GM23338 (cell line): ENCODE measurements around the gene SLC27A4. TPM values are rescaled to one million over a fixed set of nuclear protein-coding genes. Genes with fewer than 3 reads are reported as not detected.

Source experiments
- ATAC-seq: fragments of 200-7000 bp; cut with Tn5 transposase; 3 replicates; pipeline ENCODE4 v1.9.1; 2020
- DNase-seq: peaks from one replicate; pipeline ENCODE4 v3.0.0-alpha.2; 2015; ENCODE audit warnings: low spot score
- H2AFZ ChIP-seq: fragments of 200-600 bp; sonication (generic); 2 replicates; pipeline ENCODE4 v1.8.0; 2016; ENCODE audit warnings: antibody characterized with exemption, mild to moderate bottlenecking, moderate library complexity
- H3F3A ChIP-seq: fragments of 200-600 bp; sonication (generic); replicated peaks from 2 replicates; pipeline ENCODE4 v1.8.0; 2017; ENCODE audit warnings: antibody characterized with exemption, mixed run types, low read depth
- H3K27ac ChIP-seq: fragments of 200-600 bp; sonication (generic); 2 replicates; pipeline ENCODE4 v1.6.1; 2016; ENCODE audit warnings: low read depth
- H3K27me3 ChIP-seq: fragments of 200-600 bp; sonication (generic); 2 replicates; pipeline ENCODE4 v1.8.0; 2016; ENCODE audit warnings: mild to moderate bottlenecking, mixed run types, moderate library complexity; ENCODE audit not compliant: insufficient read depth
- H3K36me3 ChIP-seq: fragments of 200-600 bp; sonication (generic); 2 replicates; pipeline ENCODE4 v1.8.0; 2016; ENCODE audit warnings: mild to moderate bottlenecking; ENCODE audit not compliant: insufficient read depth
- H3K4me1 ChIP-seq: fragments of 200-600 bp; sonication (generic); 2 replicates; pipeline ENCODE4 v1.8.0; 2016; ENCODE audit warnings: mild to moderate bottlenecking, moderate library complexity; ENCODE audit not compliant: insufficient read depth
- H3K4me2 ChIP-seq: fragments of 200-600 bp; sonication (generic); 2 replicates; pipeline ENCODE4 v1.7.1; 2017; ENCODE audit warnings: mixed run types
- H3K4me3 ChIP-seq: fragments of 200-600 bp; sonication (generic); 2 replicates; pipeline ENCODE4 v1.6.1; 2016; ENCODE audit warnings: mixed run types
- H3K79me2 ChIP-seq: fragments of 200-600 bp; sonication (generic); replicated peaks from 2 replicates; pipeline ENCODE4 v1.8.0; 2017; ENCODE audit warnings: mild to moderate bottlenecking; ENCODE audit not compliant: insufficient read depth
- H3K9me2 ChIP-seq: fragments of 200-600 bp; sonication (generic); 2 replicates; pipeline ENCODE4 v1.8.0; 2017; ENCODE audit not compliant: insufficient read depth
- H4K20me1 ChIP-seq: fragments of 200-600 bp; sonication (generic); replicated peaks from 2 replicates; pipeline ENCODE4 v1.8.0; 2017; ENCODE audit warnings: mild to moderate bottlenecking; ENCODE audit not compliant: insufficient read depth
- H3K27ac Mint-ChIP-seq: 2 replicates; pipeline ENCODE4 v1.8.0; 2020; ENCODE audit warnings: inconsistent platforms, mild to moderate bottlenecking, moderate library complexity, mixed read lengths
- H3K27me3 Mint-ChIP-seq: 3 replicates; pipeline ENCODE4 v1.8.0; 2022; ENCODE audit warnings: low read depth, mild to moderate bottlenecking, moderate library complexity, mixed read lengths, inconsistent platforms; ENCODE audit not compliant: insufficient read depth, poor library complexity
- H3K36me3 Mint-ChIP-seq: 3 replicates; pipeline ENCODE4 v1.8.0; 2021; ENCODE audit warnings: low read depth, mild to moderate bottlenecking, inconsistent platforms, moderate library complexity, mixed read lengths
- H3K4me1 Mint-ChIP-seq: 3 replicates; pipeline ENCODE4 v1.8.0; 2020; ENCODE audit warnings: mild to moderate bottlenecking, inconsistent platforms, mixed read lengths
- H3K4me3 Mint-ChIP-seq: 3 replicates; pipeline ENCODE4 v1.8.0; 2021; ENCODE audit warnings: moderate library complexity, mild to moderate bottlenecking, inconsistent platforms, mixed read lengths
- H3K9me3 Mint-ChIP-seq: 3 replicates; pipeline ENCODE4 v1.8.0; 2020; ENCODE audit warnings: moderate library complexity, mild to moderate bottlenecking, inconsistent platforms, mixed read lengths
- CREB1 ChIP-seq: fragments of 250-450 bp; sonication (Bioruptor Pico); IDR thresholded peaks from 2 replicates; pipeline ENCODE4 v1.5.0; 2020; ENCODE audit warnings: low read depth, mild to moderate bottlenecking, moderate library complexity
- CTCF ChIP-seq, 2 experiments: fragments of 200-600 bp in 1 of 2; sonication (generic) in 1 of 2; conservative IDR thresholded peaks; 2 replicates each; pipeline versions ENCODE4 v1.5.1 to v1.6.1; 2016 to 2017; ENCODE audit warnings: antibody characterized with exemption in 2 of 2, low read depth in 2 of 2, mild to moderate bottlenecking in 2 of 2, moderate library complexity in 1 of 2
- EZH2 ChIP-seq: fragments of 200-600 bp; sonication (generic); IDR thresholded peaks from one replicate; pipeline ENCODE4 v1.8.0; 2017; ENCODE audit warnings: antibody characterized with exemption, mild to moderate bottlenecking, low read depth; ENCODE audit not compliant: unreplicated experiment
- EZH2phosphoT487 ChIP-seq: fragments of 200-600 bp; sonication (generic); IDR thresholded peaks from one replicate; pipeline ENCODE4 v1.8.1; 2018; ENCODE audit warnings: antibody characterized with exemption; ENCODE audit not compliant: unreplicated experiment
- JUNB ChIP-seq: IDR thresholded peaks from one replicate; pipeline ENCODE4 v1.6.1; 2016; ENCODE audit warnings: antibody characterized with exemption; ENCODE audit not compliant: unreplicated experiment
- NANOG ChIP-seq: IDR thresholded peaks from 2 replicates; pipeline ENCODE4 v1.6.1; 2016; ENCODE audit warnings: antibody characterized with exemption, borderline replicate concordance
- POLR2AphosphoS5 ChIP-seq: IDR thresholded peaks from 2 replicates; pipeline ENCODE4 v1.6.1; 2016; ENCODE audit warnings: antibody characterized with exemption, low read depth
- REST ChIP-seq: IDR thresholded peaks from one replicate; pipeline ENCODE4 v1.6.1; 2018; ENCODE audit warnings: antibody characterized with exemption; ENCODE audit not compliant: unreplicated experiment
- STAT1 ChIP-seq: IDR thresholded peaks from one replicate; pipeline ENCODE4 v1.6.1; 2016; ENCODE audit warnings: antibody characterized with exemption; ENCODE audit not compliant: unreplicated experiment
- ZNF114 ChIP-seq: fragments of 250-450 bp; sonication (Bioruptor Pico); IDR thresholded peaks from 2 replicates; pipeline ENCODE4 v1.5.0; 2020; ENCODE audit warnings: mild to moderate bottlenecking, moderate library complexity
- ZNF331 ChIP-seq: fragments of 250-450 bp; sonication (Bioruptor Pico); IDR thresholded peaks from 2 replicates; pipeline ENCODE4 v1.5.0; 2020; ENCODE audit warnings: low read depth, mild to moderate bottlenecking, moderate library complexity
- polyA plus RNA-seq: library from polyadenylated mRNA; unstranded; fragments of >200 nt; fragmentation: Nextera tagmentation; extraction: Ambion mirVana; gene quantifications from 2 replicates; pipeline ENCODE4 v1.2.1, GENCODE V29; 2016
- total RNA-seq: library from RNA; depleted of rRNA; stranded (reverse); fragments of >200 nt; shearing (Covaris generic); gene quantifications from 2 replicates; pipeline ENCODE4 v1.2.3, GENCODE V29; 2014
- TF ChIP-seq, protein P1 (sequence below): IDR thresholded peaks from 2 replicates; pipeline ENCODE4 v1.6.1; 2016; ENCODE audit warnings: antibody characterized with exemption
- TF ChIP-seq, protein P2 (sequence below): fragments of 250-450 bp; sonication (Bioruptor Pico); IDR thresholded peaks from 2 replicates; pipeline ENCODE4 v1.5.0; 2020; ENCODE audit warnings: mild to moderate bottlenecking, moderate library complexity

Gene SLC27A4
- total and polyA plus RNA-seq, 2 experiments from 2014 or later: 7.9 to 25.3 TPM

GRCh38 chr9:128314697-128315096, 25.6 kb upstream of the SLC27A4 start (continued):
- TF ChIP-seq ZNF331 (CRISPR knock-in tag): no peak
- TF ChIP-seq CREB1 (CRISPR knock-in tag): no peak
- TF ChIP-seq, protein P1, sequence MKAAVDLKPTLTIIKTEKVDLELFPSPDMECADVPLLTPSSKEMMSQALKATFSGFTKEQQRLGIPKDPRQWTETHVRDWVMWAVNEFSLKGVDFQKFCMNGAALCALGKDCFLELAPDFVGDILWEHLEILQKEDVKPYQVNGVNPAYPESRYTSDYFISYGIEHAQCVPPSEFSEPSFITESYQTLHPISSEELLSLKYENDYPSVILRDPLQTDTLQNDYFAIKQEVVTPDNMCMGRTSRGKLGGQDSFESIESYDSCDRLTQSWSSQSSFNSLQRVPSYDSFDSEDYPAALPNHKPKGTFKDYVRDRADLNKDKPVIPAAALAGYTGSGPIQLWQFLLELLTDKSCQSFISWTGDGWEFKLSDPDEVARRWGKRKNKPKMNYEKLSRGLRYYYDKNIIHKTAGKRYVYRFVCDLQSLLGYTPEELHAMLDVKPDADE: no peak

DNA sequence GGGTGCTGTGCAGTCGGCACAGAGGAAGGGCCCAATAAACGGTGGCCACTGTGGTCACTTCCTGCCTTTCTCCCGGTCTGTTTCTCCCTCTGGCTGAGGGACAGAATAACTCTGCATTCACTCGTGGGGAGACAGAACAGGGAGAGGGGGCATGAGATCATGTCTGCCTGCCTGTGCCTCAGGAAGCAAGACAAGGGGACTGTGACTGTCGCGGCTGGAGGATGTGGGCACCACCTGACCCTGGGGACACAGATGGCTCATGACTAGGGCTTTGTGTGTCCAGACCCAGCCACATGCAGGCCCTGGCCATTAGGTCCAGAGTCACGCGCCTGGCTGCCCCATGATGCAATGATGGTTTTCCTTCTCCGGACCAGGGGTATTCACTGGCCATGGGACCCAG, 23.9 kb upstream of the SLC27A4 start:
- peaks cover 5% of the 10 kb centered on the region for H3K36me3 ChIP-seq
- H3K36me3 Mint-ChIP-seq: peaks cover 42% of the 10 kb centered on the region
- H3K4me1 ChIP-seq: no peaks in the 10 kb centered on the region; the same call in 1 of the 2 replicates
- no peak for ATAC-seq
- no peak overlapping the region for H3K4me3 ChIP-seq
- no peaks in the 10 kb centered on the region; the same call in none of the 2 replicates for H4K20me1 ChIP-seq
- no peak overlapping the region for H2AFZ ChIP-seq
- no peak overlapping the region for H3K4me3 Mint-ChIP-seq
- no peaks in the 10 kb centered on the region; the same call in 1 of the 2 replicates for H3F3A ChIP-seq
- H3K27ac Mint-ChIP-seq: no peak overlapping the region
- TF ChIP-seq NANOG (no peak), EZH2 (no peak), ZNF331 (CRISPR knock-in tag) (no peak), JUNB (no peak), EZH2phosphoT487 (no peak), POLR2AphosphoS5 (no peak), STAT1 (no peak), CTCF (conservative IDR thresholded peaks at IDR 0.05; ENCODE audit: low read depth in 2 of 2) (no peak), ZNF114 (CRISPR knock-in tag) (no peak), REST (no peak)
- TF ChIP-seq, protein P2, sequence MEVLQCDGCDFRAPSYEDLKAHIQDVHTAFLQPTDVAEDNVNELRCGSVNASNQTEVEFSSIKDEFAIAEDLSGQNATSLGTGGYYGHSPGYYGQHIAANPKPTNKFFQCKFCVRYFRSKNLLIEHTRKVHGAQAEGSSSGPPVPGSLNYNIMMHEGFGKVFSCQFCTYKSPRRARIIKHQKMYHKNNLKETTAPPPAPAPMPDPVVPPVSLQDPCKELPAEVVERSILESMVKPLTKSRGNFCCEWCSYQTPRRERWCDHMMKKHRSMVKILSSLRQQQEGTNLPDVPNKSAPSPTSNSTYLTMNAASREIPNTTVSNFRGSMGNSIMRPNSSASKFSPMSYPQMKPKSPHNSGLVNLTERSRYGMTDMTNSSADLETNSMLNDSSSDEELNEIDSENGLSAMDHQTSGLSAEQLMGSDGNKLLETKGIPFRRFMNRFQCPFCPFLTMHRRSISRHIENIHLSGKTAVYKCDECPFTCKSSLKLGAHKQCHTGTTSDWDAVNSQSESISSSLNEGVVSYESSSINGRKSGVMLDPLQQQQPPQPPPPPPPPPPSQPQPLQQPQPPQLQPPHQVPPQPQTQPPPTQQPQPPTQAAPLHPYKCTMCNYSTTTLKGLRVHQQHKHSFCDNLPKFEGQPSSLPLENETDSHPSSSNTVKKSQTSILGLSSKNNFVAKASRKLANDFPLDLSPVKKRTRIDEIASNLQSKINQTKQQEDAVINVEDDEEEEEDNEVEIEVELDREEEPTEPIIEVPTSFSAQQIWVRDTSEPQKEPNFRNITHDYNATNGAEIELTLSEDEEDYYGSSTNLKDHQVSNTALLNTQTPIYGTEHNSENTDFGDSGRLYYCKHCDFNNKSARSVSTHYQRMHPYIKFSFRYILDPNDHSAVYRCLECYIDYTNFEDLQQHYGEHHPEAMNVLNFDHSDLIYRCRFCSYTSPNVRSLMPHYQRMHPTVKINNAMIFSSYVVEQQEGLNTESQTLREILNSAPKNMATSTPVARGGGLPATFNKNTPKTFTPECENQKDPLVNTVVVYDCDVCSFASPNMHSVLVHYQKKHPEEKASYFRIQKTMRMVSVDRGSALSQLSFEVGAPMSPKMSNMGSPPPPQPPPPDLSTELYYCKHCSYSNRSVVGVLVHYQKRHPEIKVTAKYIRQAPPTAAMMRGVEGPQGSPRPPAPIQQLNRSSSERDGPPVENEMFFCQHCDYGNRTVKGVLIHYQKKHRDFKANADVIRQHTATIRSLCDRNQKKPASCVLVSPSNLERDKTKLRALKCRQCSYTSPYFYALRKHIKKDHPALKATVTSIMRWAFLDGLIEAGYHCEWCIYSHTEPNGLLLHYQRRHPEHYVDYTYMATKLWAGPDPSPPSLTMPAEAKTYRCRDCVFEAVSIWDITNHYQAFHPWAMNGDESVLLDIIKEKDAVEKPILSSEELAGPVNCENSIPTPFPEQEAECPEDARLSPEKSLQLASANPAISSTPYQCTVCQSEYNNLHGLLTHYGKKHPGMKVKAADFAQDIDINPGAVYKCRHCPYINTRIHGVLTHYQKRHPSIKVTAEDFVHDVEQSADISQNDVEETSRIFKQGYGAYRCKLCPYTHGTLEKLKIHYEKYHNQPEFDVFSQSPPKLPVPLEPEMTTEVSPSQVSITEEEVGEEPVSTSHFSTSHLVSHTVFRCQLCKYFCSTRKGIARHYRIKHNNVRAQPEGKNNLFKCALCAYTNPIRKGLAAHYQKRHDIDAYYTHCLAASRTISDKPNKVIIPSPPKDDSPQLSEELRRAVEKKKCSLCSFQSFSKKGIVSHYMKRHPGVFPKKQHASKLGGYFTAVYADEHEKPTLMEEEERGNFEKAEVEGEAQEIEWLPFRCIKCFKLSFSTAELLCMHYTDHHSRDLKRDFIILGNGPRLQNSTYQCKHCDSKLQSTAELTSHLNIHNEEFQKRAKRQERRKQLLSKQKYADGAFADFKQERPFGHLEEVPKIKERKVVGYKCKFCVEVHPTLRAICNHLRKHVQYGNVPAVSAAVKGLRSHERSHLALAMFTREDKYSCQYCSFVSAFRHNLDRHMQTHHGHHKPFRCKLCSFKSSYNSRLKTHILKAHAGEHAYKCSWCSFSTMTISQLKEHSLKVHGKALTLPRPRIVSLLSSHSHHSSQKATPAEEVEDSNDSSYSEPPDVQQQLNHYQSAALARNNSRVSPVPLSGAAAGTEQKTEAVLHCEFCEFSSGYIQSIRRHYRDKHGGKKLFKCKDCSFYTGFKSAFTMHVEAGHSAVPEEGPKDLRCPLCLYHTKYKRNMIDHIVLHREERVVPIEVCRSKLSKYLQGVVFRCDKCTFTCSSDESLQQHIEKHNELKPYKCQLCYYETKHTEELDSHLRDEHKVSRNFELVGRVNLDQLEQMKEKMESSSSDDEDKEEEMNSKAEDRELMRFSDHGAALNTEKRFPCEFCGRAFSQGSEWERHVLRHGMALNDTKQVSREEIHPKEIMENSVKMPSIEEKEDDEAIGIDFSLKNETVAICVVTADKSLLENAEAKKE (CRISPR knock-in tag): no peak
- H3K27me3 Mint-ChIP-seq: peaks cover 10% of the 10 kb centered on the region
- H3K79me2 ChIP-seq: peaks cover 4% of the 10 kb centered on the region
- no peaks in the 10 kb centered on the region for H3K9me2 ChIP-seq
- no peaks in the 10 kb centered on the region for H3K9me3 Mint-ChIP-seq
- no peak overlapping the region for H3K4me2 ChIP-seq
- no peaks in the 10 kb centered on the region; the same call in 2 of the 3 replicates for H3K4me1 Mint-ChIP-seq
- no peak overlapping the region for H3K27ac ChIP-seq
- no peak for DNase-seq
- H3K27me3 ChIP-seq: no peaks in the 10 kb centered on the region
